SK-N-SH treated with all-trans-retinoic acid at 6 μM for 48 hours (cell line): ENCODE results near the gene MYCT1.
A peak's percentile ranks its signal among the peaks of the same experiment; 100 is the strongest.

ENCODE experiments used
- ATAC-seq: fragments of 200-7000 bp; cut with Tn5 transposase; 3 replicates; pipeline ENCODE4 v1.9.1; 2020; ENCODE audit warnings: mild to moderate bottlenecking, moderate library complexity
- ARNTL ChIP-seq: fragments of 450-650 bp; formaldehyde crosslinking; IDR thresholded peaks from 2 replicates; pipeline ENCODE4 v1.5.0; 2020; ENCODE audit warnings: low read depth, mild to moderate bottlenecking, moderate library complexity, borderline replicate concordance
- BACH2 ChIP-seq: fragments of 250-450 bp; sonication (Bioruptor Pico); IDR thresholded peaks from 2 replicates; pipeline ENCODE4 v1.9.0; 2021; ENCODE audit warnings: mild to moderate bottlenecking, borderline replicate concordance
- CSRNP3 ChIP-seq: fragments of 250-450 bp; sonication (Bioruptor Pico); IDR thresholded peaks from 2 replicates; pipeline ENCODE4 v1.5.1; 2021; ENCODE audit warnings: mild to moderate bottlenecking, moderate library complexity
- ISL1 ChIP-seq: fragments of 250-450 bp; sonication (Bioruptor Pico); IDR thresholded peaks from 2 replicates; pipeline ENCODE4 v2.1.2; 2022; ENCODE audit warnings: mild to moderate bottlenecking, moderate library complexity
- OSR1 ChIP-seq: fragments of 250-450 bp; sonication (Bioruptor Pico); IDR thresholded peaks from 2 replicates; pipeline ENCODE4 v1.8.0; 2022; ENCODE audit warnings: moderate library complexity, mild to moderate bottlenecking, inconsistent platforms
- POU6F1 ChIP-seq: fragments of 250-450 bp; sonication (Bioruptor Pico); IDR thresholded peaks from 2 replicates; pipeline ENCODE4 v1.8.0; 2021; ENCODE audit warnings: low read depth, mild to moderate bottlenecking, moderate library complexity, borderline replicate concordance
- PPARA ChIP-seq: fragments of 250-450 bp; sonication (Bioruptor Pico); IDR thresholded peaks from 2 replicates; pipeline ENCODE4 v1.5.0; 2020; ENCODE audit warnings: mild to moderate bottlenecking, borderline replicate concordance
- RARB ChIP-seq: fragments of 250-450 bp; sonication (Bioruptor Pico); IDR thresholded peaks from 2 replicates; pipeline ENCODE4 v1.8.0; 2021; ENCODE audit warnings: mild to moderate bottlenecking, moderate library complexity
- SNAI2 ChIP-seq: fragments of 250-450 bp; sonication (Bioruptor Pico); IDR thresholded peaks from 2 replicates; pipeline ENCODE4 v1.5.0; 2020; ENCODE audit warnings: mild to moderate bottlenecking, moderate library complexity
- TCF4 ChIP-seq: fragments of 250-450 bp; sonication (Bioruptor Pico); IDR thresholded peaks from 2 replicates; pipeline ENCODE4 v1.8.0; 2021; ENCODE audit warnings: mild to moderate bottlenecking, moderate library complexity, borderline replicate concordance
- TOX ChIP-seq: fragments of 250-450 bp; sonication (Bioruptor Pico); IDR thresholded peaks from 2 replicates; pipeline ENCODE4 v1.8.0; 2021; ENCODE audit warnings: mild to moderate bottlenecking, moderate library complexity, borderline replicate concordance
- ZC3H10 ChIP-seq: fragments of 250-450 bp; sonication (Bioruptor Pico); IDR thresholded peaks from 2 replicates; pipeline ENCODE4 v1.5.1; 2021; ENCODE audit warnings: mild to moderate bottlenecking, moderate library complexity
- ZFP3 ChIP-seq: fragments of 250-450 bp; sonication (Bioruptor Pico); IDR thresholded peaks from 2 replicates; pipeline ENCODE4 v1.5.0; 2020; ENCODE audit warnings: mild to moderate bottlenecking, moderate library complexity
- ZNF565 ChIP-seq: fragments of 450-650 bp; formaldehyde crosslinking; conservative IDR thresholded peaks from 2 replicates; pipeline ENCODE4 v1.5.0; 2020; ENCODE audit warnings: low read depth, mild to moderate bottlenecking, moderate library complexity
- ZNF70 ChIP-seq: fragments of 450-650 bp; formaldehyde crosslinking; IDR thresholded peaks from 2 replicates; pipeline ENCODE4 v1.5.0; 2020; ENCODE audit warnings: mild to moderate bottlenecking, moderate library complexity
- ZNF8 ChIP-seq: fragments of 450-650 bp; formaldehyde crosslinking; IDR thresholded peaks from 2 replicates; pipeline ENCODE4 v1.5.0; 2020; ENCODE audit warnings: mild to moderate bottlenecking, moderate library complexity
- TF ChIP-seq, protein P1 (sequence below): fragments of 250-450 bp; sonication (Bioruptor Pico); IDR thresholded peaks from 2 replicates; pipeline ENCODE4 v1.5.0; 2020; ENCODE audit warnings: mild to moderate bottlenecking, moderate library complexity
- TF ChIP-seq, protein P2 (sequence below): fragments of 250-450 bp; sonication (Bioruptor Pico); IDR thresholded peaks from 2 replicates; pipeline ENCODE4 v1.8.0; 2020; ENCODE audit warnings: mild to moderate bottlenecking, moderate library complexity, borderline replicate concordance
- TF ChIP-seq, protein P3 (sequence below): fragments of 250-450 bp; sonication (Bioruptor Pico); IDR thresholded peaks from 2 replicates; pipeline ENCODE4 v1.5.1; 2020; ENCODE audit warnings: low read depth, mild to moderate bottlenecking, moderate library complexity

The MYCT1 gene

GRCh38 chr6:152661776-152662175 is 35.9 kb upstream of the MYCT1 start:
- TF ChIP-seq ARNTL (CRISPR knock-in tag) (no peak), BACH2 (no peak), ZNF70 (CRISPR knock-in tag) (no peak), RARB (CRISPR knock-in tag) (no peak), TOX (no peak), ZNF565 (CRISPR knock-in tag) (no peak), PPARA (no peak), ZNF8 (CRISPR knock-in tag) (no peak), SNAI2 (CRISPR knock-in tag) (no peak), TCF4 (CRISPR knock-in tag) (no peak), OSR1 (no peak), ISL1 (CRISPR knock-in tag) (no peak), ZFP3 (CRISPR knock-in tag) (no peak), CSRNP3 (CRISPR knock-in tag) (no peak), POU6F1 (no peak), ZC3H10 (CRISPR knock-in tag) (no peak)
- TF ChIP-seq, protein P1, sequence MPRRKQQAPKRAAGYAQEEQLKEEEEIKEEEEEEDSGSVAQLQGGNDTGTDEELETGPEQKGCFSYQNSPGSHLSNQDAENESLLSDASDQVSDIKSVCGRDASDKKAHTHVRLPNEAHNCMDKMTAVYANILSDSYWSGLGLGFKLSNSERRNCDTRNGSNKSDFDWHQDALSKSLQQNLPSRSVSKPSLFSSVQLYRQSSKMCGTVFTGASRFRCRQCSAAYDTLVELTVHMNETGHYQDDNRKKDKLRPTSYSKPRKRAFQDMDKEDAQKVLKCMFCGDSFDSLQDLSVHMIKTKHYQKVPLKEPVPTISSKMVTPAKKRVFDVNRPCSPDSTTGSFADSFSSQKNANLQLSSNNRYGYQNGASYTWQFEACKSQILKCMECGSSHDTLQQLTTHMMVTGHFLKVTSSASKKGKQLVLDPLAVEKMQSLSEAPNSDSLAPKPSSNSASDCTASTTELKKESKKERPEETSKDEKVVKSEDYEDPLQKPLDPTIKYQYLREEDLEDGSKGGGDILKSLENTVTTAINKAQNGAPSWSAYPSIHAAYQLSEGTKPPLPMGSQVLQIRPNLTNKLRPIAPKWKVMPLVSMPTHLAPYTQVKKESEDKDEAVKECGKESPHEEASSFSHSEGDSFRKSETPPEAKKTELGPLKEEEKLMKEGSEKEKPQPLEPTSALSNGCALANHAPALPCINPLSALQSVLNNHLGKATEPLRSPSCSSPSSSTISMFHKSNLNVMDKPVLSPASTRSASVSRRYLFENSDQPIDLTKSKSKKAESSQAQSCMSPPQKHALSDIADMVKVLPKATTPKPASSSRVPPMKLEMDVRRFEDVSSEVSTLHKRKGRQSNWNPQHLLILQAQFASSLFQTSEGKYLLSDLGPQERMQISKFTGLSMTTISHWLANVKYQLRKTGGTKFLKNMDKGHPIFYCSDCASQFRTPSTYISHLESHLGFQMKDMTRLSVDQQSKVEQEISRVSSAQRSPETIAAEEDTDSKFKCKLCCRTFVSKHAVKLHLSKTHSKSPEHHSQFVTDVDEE (CRISPR knock-in tag): no peak
- TF ChIP-seq, protein P2, sequence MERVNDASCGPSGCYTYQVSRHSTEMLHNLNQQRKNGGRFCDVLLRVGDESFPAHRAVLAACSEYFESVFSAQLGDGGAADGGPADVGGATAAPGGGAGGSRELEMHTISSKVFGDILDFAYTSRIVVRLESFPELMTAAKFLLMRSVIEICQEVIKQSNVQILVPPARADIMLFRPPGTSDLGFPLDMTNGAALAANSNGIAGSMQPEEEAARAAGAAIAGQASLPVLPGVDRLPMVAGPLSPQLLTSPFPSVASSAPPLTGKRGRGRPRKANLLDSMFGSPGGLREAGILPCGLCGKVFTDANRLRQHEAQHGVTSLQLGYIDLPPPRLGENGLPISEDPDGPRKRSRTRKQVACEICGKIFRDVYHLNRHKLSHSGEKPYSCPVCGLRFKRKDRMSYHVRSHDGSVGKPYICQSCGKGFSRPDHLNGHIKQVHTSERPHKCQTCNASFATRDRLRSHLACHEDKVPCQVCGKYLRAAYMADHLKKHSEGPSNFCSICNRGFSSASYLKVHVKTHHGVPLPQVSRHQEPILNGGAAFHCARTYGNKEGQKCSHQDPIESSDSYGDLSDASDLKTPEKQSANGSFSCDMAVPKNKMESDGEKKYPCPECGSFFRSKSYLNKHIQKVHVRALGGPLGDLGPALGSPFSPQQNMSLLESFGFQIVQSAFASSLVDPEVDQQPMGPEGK (CRISPR knock-in tag): no peak
- TF ChIP-seq, protein P3, sequence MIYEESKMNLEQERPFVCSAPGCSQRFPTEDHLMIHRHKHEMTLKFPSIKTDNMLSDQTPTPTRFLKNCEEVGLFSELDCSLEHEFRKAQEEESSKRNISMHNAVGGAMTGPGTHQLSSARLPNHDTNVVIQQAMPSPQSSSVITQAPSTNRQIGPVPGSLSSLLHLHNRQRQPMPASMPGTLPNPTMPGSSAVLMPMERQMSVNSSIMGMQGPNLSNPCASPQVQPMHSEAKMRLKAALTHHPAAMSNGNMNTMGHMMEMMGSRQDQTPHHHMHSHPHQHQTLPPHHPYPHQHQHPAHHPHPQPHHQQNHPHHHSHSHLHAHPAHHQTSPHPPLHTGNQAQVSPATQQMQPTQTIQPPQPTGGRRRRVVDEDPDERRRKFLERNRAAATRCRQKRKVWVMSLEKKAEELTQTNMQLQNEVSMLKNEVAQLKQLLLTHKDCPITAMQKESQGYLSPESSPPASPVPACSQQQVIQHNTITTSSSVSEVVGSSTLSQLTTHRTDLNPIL (CRISPR knock-in tag): no peak
- ATAC-seq: no peak

- peak; percentile 93 for ATAC-seq
Observed at GRCh38 chr6:152669895-152670294, 27.8 kb upstream of the MYCT1 start.

DNA sequence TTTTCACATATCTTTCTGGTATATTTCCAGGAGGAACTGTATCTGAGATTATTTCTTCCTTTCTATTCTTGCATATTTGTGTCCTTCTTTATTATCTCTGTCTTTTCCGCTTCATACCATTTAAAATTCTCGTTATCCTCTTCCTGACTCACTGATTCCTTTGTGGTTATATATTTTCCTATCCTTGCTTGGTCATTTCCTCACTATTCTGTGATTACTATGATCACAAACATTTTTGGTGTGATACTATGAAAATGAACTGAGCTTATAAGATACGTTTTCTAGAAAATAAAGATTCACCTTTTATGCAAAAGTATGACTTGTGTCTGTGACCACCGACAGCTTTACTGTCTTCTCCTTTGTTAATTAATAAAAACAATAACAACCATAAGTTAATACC is 26.5 kb upstream of the MYCT1 start:
- ATAC-seq: peak; percentile 56; the same call in 1 of the 3 replicates
- TF ChIP-seq ARNTL (CRISPR knock-in tag): no peak
- TF ChIP-seq ZFP3 (CRISPR knock-in tag): no peak
- no peak for TF ChIP-seq TCF4 (CRISPR knock-in tag)
- TF ChIP-seq, protein P3 (CRISPR knock-in tag): no peak
- TF ChIP-seq ZC3H10 (CRISPR knock-in tag): no peak
- TF ChIP-seq, protein P1 (CRISPR knock-in tag): no peak
- no peak for TF ChIP-seq SNAI2 (CRISPR knock-in tag)
- no peak for TF ChIP-seq TOX

More at GRCh38 chr6:152669895-152670294, 27.8 kb upstream of the MYCT1 start:
- no peak for TF ChIP-seq ZFP3 (CRISPR knock-in tag)
